ENCODE data around the gene TRAK1. TPM values are rescaled to one million over a fixed set of nuclear protein-coding genes. Genes with fewer than 3 reads are reported as not detected.

TRAK1 gene
- total RNA-seq, 1 donor from 2014 or later, result 58.4 TPM

DNA sequence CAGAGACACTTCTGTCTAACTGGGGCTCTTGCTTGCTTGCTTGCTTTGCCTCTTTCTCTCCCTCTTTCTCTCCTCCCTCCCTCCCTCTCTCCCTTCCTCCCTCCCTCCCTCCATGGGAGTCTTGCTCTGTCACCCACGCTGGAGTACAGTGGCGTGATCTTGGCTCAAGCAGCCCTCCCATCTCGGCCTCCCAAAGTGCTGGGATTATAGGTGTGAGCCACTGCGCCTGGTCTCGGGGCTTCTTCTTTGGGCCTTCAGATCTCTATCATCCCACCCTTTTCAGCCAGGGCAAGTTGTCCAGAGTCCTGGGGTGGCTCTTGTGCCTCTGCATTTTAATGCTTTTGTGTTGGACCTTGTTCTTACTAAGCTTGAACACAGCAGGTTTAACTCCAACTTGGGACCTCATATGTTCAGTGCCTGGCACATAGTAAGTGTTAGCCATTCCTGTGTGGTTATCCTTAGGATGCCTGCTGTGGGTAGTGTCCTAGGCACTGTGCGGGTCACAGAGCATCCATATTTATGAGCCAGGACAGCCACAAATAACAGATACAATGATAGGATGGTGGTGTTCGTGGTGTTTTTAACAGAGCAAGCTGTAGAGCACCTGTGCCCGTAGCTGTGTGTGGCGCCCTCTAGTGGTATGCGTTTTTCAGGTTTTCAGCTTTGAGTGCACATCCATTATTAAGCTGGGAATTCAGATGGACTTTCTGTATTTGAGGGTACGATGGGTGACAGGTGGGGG is 99.7 kb downstream of the TRAK1 start:
- Mint-ChIP-seq H3K36me3 (ENCODE audit: low read depth) (peaks cover 85% of the 10 kb centered on the region), H3K4me1 (peaks cover 44% of the 10 kb centered on the region), H3K9me3 (no peaks in the 10 kb centered on the region), H3K4me3 (peak overlapping the region; percentile 28), H3K27me3 (no peaks in the 10 kb centered on the region), H3K27ac (peak overlapping the region; percentile 63)
- peak; percentile 52 for ATAC-seq (ENCODE audit: low read depth)
- POLR2A ChIA-PET, result interaction anchor here (0.8 to 0.9 kb wide), 2 partner anchors 20 to 177 kb away, joined by 3 read pairs; no protein-coding TSS in a partner anchor
- DNase-seq, result peak; percentile 40
- TF ChIP-seq, protein P1, sequence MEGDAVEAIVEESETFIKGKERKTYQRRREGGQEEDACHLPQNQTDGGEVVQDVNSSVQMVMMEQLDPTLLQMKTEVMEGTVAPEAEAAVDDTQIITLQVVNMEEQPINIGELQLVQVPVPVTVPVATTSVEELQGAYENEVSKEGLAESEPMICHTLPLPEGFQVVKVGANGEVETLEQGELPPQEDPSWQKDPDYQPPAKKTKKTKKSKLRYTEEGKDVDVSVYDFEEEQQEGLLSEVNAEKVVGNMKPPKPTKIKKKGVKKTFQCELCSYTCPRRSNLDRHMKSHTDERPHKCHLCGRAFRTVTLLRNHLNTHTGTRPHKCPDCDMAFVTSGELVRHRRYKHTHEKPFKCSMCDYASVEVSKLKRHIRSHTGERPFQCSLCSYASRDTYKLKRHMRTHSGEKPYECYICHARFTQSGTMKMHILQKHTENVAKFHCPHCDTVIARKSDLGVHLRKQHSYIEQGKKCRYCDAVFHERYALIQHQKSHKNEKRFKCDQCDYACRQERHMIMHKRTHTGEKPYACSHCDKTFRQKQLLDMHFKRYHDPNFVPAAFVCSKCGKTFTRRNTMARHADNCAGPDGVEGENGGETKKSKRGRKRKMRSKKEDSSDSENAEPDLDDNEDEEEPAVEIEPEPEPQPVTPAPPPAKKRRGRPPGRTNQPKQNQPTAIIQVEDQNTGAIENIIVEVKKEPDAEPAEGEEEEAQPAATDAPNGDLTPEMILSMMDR (IDR thresholded peaks at IDR 0.05), result peak; percentile 51
- intact Hi-C loops (cut with micrococcal nuclease), result loop anchor here (1.0 to 5.0 kb wide), 6 partner anchors 18 to 1864 kb away; no protein-coding TSS in a partner anchor
- CTCF ChIA-PET, result interaction anchor here (0.6 to 10.2 kb wide), 36 partner anchors 8 to 1863 kb away, joined by 3 to 107 read pairs (median 6); partner anchors contain the start of gene TRAK1

GRCh38 chr3:42191443-42191747 is 100.2 kb downstream of the TRAK1 start:
- POLR2A ChIA-PET, result interaction anchor here (0.8 to 0.9 kb wide), 2 partner anchors 21 to 177 kb away, joined by 3 read pairs; no protein-coding TSS in a partner anchor
- CTCF ChIA-PET, result interaction anchor here (0.6 to 10.2 kb wide), 34 partner anchors 8 to 1863 kb away, joined by 3 to 107 read pairs (median 6); partner anchors contain the start of gene TRAK1
- peaks cover 87% of the 10 kb centered on the region for H3K36me3 Mint-ChIP-seq (ENCODE audit: low read depth)

GRCh38 chr3:42192334-42193200 is 101.4 kb downstream of the TRAK1 start:
- ChIA-PET CTCF (interaction anchor here (1.4 to 10.2 kb wide), 5 partner anchors 73 to 1864 kb away, joined by 3 to 107 read pairs (median 35); no protein-coding TSS in a partner anchor), POLR2A (no interaction called here)
- intact Hi-C loops (cut with micrococcal nuclease), result loop anchor here (5.0 kb wide), 1 partner anchor 180 kb away; no protein-coding TSS in a partner anchor
- no peak overlapping the region for H3K4me3 Mint-ChIP-seq
- peaks cover 47% of the 10 kb centered on the region for H3K4me1 Mint-ChIP-seq
- peaks cover 82% of the 10 kb centered on the region for H3K36me3 Mint-ChIP-seq (ENCODE audit: low read depth)
- peak overlapping the region; percentile 80 for H3K27ac Mint-ChIP-seq
- DNase-seq (no peak), ATAC-seq (ENCODE audit: low read depth) (peak; percentile 35)
- TF ChIP-seq, protein P1 (IDR thresholded peaks at IDR 0.05), result no peak
- no peaks in the 10 kb centered on the region for H3K9me3 Mint-ChIP-seq
- no peaks in the 10 kb centered on the region for H3K27me3 Mint-ChIP-seq

More at GRCh38 chr3:42191443-42191747, 100.2 kb downstream of the TRAK1 start:
- Mint-ChIP-seq H3K27ac (peak overlapping the region; percentile 12), H3K27me3 (no peaks in the 10 kb centered on the region), H3K4me3 (peak overlapping the region; percentile 28), H3K4me1 (peaks cover 47% of the 10 kb centered on the region), H3K9me3 (no peaks in the 10 kb centered on the region)
- DNase-seq, result peak; percentile 21
- intact Hi-C loops (cut with micrococcal nuclease), result loop anchor here (1.0 to 5.0 kb wide), 6 partner anchors 19 to 1864 kb away; no protein-coding TSS in a partner anchor
- ATAC-seq (ENCODE audit: low read depth), result no peak
- TF ChIP-seq, protein P1 (IDR thresholded peaks at IDR 0.05), result no peak

- ChIA-PET POLR2A (no interaction called here), CTCF (interaction anchor here (0.7 to 10.2 kb wide), 4 partner anchors 56 to 249 kb away, joined by 3 to 107 read pairs (median 4); no protein-coding TSS in a partner anchor)
- Mint-ChIP-seq H3K4me1 (peaks cover 46% of the 10 kb centered on the region), H3K27me3 (no peaks in the 10 kb centered on the region), H3K4me3 (no peak overlapping the region), H3K27ac (peak overlapping the region; percentile 72), H3K9me3 (no peaks in the 10 kb centered on the region), H3K36me3 (ENCODE audit: low read depth) (peaks cover 79% of the 10 kb centered on the region)
- TF ChIP-seq, protein P1 (IDR thresholded peaks at IDR 0.05), result no peak
- DNase-seq, result no peak
- intact Hi-C loops (cut with micrococcal nuclease), result loop anchor here (5.0 kb wide), 1 partner anchor 183 kb away; no protein-coding TSS in a partner anchor
- no peak for ATAC-seq (ENCODE audit: low read depth)
These were observed 103.9 kb downstream of the TRAK1 start for GRCh38 chr3:42194943-42195510.
